Measurements from ENCODE around the gene MIA2. TPM values are rescaled to one million over a fixed set of nuclear protein-coding genes. Genes with fewer than 3 reads are reported as not detected.
A peak's percentile ranks its signal among the peaks of the same experiment; 100 is the strongest.

The MIA2 gene
- total RNA-seq, 1 donor from 2014 or later: 25.3 TPM

- Histone ChIP-seq H3K27me3 (no peaks in the 10 kb centered on the region), H3K27ac (peak overlapping the region; percentile 12), H3K36me3 (no peaks in the 10 kb centered on the region), H3K9me3 (no peaks in the 10 kb centered on the region), H3K4me1 (peaks cover 6% of the 10 kb centered on the region), H3K4me3 (no peak overlapping the region)
- DNase-seq (ENCODE audit: extremely low spot score in 2 of 2): no peak
- no peak for TF ChIP-seq CTCF (IDR thresholded peaks at IDR 0.05)
- TF ChIP-seq POLR2AphosphoS5 (IDR thresholded peaks at IDR 0.05; ENCODE audit: insufficient read depth in 1 of 2, low read depth in 1 of 2): no peak
- TF ChIP-seq POLR2A (IDR thresholded peaks at IDR 0.05): no peak
- intact Hi-C loops (cut with DNase I): no loop called here
Observed at GRCh38 chr14:39376667-39377403, 143.1 kb downstream of the MIA2 start.

GRCh38 chr14:39381366-39381765 lies 147.7 kb downstream of the MIA2 start:
- H3K9me3 ChIP-seq: no peaks in the 10 kb centered on the region
- no peak overlapping the region for H3K27ac ChIP-seq
- no peak for TF ChIP-seq POLR2A (IDR thresholded peaks at IDR 0.05)
- TF ChIP-seq CTCF (IDR thresholded peaks at IDR 0.05): no peak
- no peak for TF ChIP-seq POLR2AphosphoS5 (IDR thresholded peaks at IDR 0.05; ENCODE audit: insufficient read depth in 1 of 2, low read depth in 1 of 2)
- H3K36me3 ChIP-seq: no peaks in the 10 kb centered on the region
- intact Hi-C loops (cut with DNase I): no loop called here
- no peaks in the 10 kb centered on the region for H3K27me3 ChIP-seq
- H3K4me1 ChIP-seq: peaks cover 5% of the 10 kb centered on the region
- H3K4me3 ChIP-seq: no peak overlapping the region
- DNase-seq (ENCODE audit: extremely low spot score in 2 of 2): no peak

- no peaks in the 10 kb centered on the region for H3K4me1 ChIP-seq
Observed at GRCh38 chr14:39382463-39382862, 148.7 kb downstream of the MIA2 start.

GRCh38 chr14:39383026-39383660 lies 149.4 kb downstream of the MIA2 start:
- no peak for DNase-seq (ENCODE audit: extremely low spot score in 2 of 2)
- Histone ChIP-seq H3K27ac (no peak overlapping the region), H3K4me1 (no peaks in the 10 kb centered on the region), H3K36me3 (no peaks in the 10 kb centered on the region), H3K4me3 (no peak overlapping the region), H3K9me3 (no peaks in the 10 kb centered on the region), H3K27me3 (no peaks in the 10 kb centered on the region)
- TF ChIP-seq POLR2A (IDR thresholded peaks at IDR 0.05) (no peak), POLR2AphosphoS5 (IDR thresholded peaks at IDR 0.05; ENCODE audit: insufficient read depth in 1 of 2, low read depth in 1 of 2) (no peak), CTCF (IDR thresholded peaks at IDR 0.05) (no peak)
- intact Hi-C loops (cut with DNase I): no loop called here

More at GRCh38 chr14:39382463-39382862, 148.7 kb downstream of the MIA2 start:
- Histone ChIP-seq H3K36me3 (no peaks in the 10 kb centered on the region), H3K27me3 (no peaks in the 10 kb centered on the region), H3K9me3 (no peaks in the 10 kb centered on the region), H3K27ac (no peak overlapping the region), H3K4me3 (no peak overlapping the region)
- DNase-seq (ENCODE audit: extremely low spot score in 2 of 2): no peak
- intact Hi-C loops (cut with DNase I): no loop called here
- TF ChIP-seq POLR2AphosphoS5 (IDR thresholded peaks at IDR 0.05; ENCODE audit: insufficient read depth in 1 of 2, low read depth in 1 of 2) (no peak), CTCF (IDR thresholded peaks at IDR 0.05) (no peak), POLR2A (IDR thresholded peaks at IDR 0.05) (no peak)

- H3K36me3 ChIP-seq: no peaks in the 10 kb centered on the region
- H3K9me3 ChIP-seq: no peaks in the 10 kb centered on the region
- no peak for DNase-seq (ENCODE audit: extremely low spot score in 2 of 2)
- intact Hi-C loops (cut with DNase I): no loop called here
- H3K27me3 ChIP-seq: no peaks in the 10 kb centered on the region
- H3K4me1 ChIP-seq: no peaks in the 10 kb centered on the region
- no peak for TF ChIP-seq POLR2A (IDR thresholded peaks at IDR 0.05)
- TF ChIP-seq CTCF (IDR thresholded peaks at IDR 0.05): no peak
- TF ChIP-seq POLR2AphosphoS5 (IDR thresholded peaks at IDR 0.05; ENCODE audit: insufficient read depth in 1 of 2, low read depth in 1 of 2): no peak
- H3K4me3 ChIP-seq: no peak overlapping the region
- H3K27ac ChIP-seq: no peak overlapping the region
Observed at GRCh38 chr14:39383741-39384140, 150.0 kb downstream of the MIA2 start.

Measured in vagina (tissue), 2 donors.